Right ventricle myocardium superior (tissue), 1 donor: ENCODE data around the gene SYDE2. TPM values are rescaled to one million over a fixed set of nuclear protein-coding genes. Genes with fewer than 3 reads are reported as not detected.
A peak's percentile ranks its signal among the peaks of the same experiment; 100 is the strongest.

Experiments used
- ATAC-seq: fragments of 200-7000 bp; cut with Tn5 transposase; one replicate; pipeline ENCODE4 v1.9.1; 2020; ENCODE audit warnings: mild to moderate bottlenecking; ENCODE audit not compliant: poor library complexity
- DNase-seq: peaks from one replicate; pipeline ENCODE4 v3.0.0-alpha.2; 2020
- intact Hi-C: fragments of 100-400 bp; cut with DNase I; formaldehyde crosslinking; loops from one replicate; pipeline ENCODE4 v1.11.2; 2022
- microRNA-seq: library from miRNA; unstranded; fragments of <30 nt; microRNA quantifications from one replicate; pipeline ENCODE4 v1.2.0, GENCODE V29; 2020
- total RNA-seq: library from RNA; stranded (reverse); fragmentation: NEBNext Ultra II Directional; extraction: Animal tissue kit (Norgen Biotek cat#: 25700); gene quantifications from one replicate; pipeline ENCODE4 v1.2.1, GENCODE V29; 2021
- donor health status: DM: no; HTN: yes; CAD: no; lungs with severe emphysema.

The SYDE2 gene
- total RNA-seq, 1 donor from 2014 or later, result 21.4 TPM

- peak; percentile 94 for ATAC-seq
- DNase-seq, result peak; percentile 82
- intact Hi-C loops, result no loop called here
Measured at GRCh38 chr1:85137660-85138059, 63.2 kb downstream of the SYDE2 start.

GRCh38 chr1:85135392-85135798 lies 65.4 kb downstream of the SYDE2 start:
- ATAC-seq (no peak), DNase-seq (no peak)
- intact Hi-C loops, result no loop called here

DNA sequence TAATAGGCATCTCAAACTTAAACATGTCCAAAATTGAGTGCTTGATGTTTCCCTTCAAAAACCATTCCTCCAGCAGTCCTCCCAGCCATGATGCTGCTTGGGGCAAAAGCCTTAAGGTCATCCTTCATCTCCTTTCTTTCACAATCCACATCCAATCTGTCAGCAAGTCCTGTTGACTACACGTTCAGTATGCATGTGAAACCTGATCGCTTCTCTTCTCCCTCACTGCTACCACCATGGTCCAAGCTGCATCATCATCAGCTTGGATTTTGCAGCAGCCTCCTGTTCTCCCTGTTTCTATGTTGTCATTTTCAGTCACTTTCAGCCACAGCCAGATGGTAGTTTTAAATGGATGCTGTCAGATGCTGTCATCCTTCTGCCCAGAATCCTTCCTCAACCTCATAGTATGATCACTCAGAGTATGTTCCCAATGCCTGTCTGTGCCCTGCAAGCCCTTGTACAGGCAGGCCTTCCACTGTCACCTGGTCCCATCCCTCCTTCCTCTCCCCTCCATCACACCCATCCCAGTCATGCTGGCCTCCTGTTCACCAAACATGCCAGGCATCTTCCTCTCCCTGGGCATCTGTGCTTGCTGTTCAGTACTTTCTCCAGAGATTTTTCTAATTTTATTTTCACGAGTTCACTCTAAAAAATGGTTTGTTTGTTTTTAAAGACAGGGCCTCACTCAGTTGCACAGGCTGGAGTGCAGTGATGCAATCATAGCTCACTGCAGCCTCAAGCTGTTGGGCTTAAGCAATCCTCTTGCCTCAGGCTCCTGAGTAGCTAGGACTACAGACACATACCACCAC lies 66.0 kb downstream of the SYDE2 start:
- intact Hi-C loops, result no loop called here
- no peak for ATAC-seq
- no peak for DNase-seq

GRCh38 chr1:85133565-85134159 lies 67.2 kb downstream of the SYDE2 start:
- peak; percentile 50 for ATAC-seq
- no peak for DNase-seq
- intact Hi-C loops, result no loop called here

GRCh38 chr1:85132078-85132720 lies 68.6 kb downstream of the SYDE2 start:
- ATAC-seq (no peak), DNase-seq (no peak)
- intact Hi-C loops, result no loop called here

- DNase-seq (no peak), ATAC-seq (no peak)
- intact Hi-C loops, result no loop called here
Measured at GRCh38 chr1:85128316-85128715, 72.5 kb downstream of the SYDE2 start.

DNA sequence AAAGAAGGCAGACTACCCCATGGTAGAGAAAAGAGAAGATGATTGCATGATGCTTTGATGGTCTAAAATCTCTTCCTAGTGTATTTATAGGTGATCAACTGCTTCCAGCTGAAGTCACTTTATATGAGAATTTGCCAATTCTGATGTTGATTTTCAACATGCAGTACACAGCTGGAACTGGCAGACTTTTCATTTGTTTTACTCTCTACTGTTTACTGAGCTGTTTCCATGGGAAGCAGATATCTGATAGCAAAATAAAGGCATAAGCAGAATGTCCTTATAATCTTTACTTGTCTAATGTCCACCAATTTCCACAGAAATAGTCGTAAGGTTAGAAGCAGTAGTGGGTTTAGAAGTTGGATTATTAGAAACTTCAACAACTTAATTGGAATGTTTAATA lies 74.9 kb downstream of the SYDE2 start:
- no peak for ATAC-seq
- intact Hi-C loops, result no loop called here
- DNase-seq, result no peak

DNA sequence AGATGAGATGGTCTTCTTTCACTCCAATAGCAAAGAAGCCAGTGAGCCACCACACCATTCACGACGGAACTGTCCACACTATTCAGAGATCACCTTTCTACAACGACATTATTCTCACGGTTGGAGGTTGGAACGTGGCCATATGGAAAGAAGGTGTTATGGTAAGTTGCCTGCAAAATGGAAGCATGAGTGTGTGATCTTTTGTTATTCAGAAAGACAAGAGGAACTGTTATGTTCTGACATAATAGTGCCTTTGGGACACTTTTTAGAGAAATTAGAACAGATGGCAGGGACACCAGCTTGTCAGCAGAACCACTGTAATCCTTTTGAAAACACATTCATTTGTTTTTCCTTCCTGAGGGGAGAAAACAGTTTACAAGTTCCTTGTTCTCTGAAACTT lies 76.7 kb downstream of the SYDE2 start:
- ATAC-seq (no peak), DNase-seq (no peak)
- intact Hi-C loops, result no loop called here

- intact Hi-C loops, result no loop called here
- ATAC-seq (no peak), DNase-seq (no peak)
Measured at GRCh38 chr1:85122169-85122568, 78.6 kb downstream of the SYDE2 start.

DNA sequence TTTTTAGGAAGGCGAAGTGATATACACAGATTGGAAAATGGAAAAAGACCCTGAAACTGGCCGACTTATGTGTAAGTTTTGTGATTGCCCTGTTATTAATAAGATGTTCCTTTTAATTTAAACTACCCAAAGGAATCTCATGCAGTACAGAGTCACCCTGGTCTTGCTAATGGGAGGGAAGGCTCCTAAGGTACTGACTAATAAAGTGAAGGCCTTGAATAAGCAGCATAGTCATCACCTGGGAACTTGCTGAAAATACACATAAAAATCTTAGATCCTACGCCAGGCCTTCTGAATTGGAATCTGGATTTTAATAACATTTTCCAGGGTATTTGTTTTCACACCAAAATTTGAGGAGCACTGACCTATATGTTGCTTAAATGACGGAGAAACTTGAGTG lies 79.1 kb downstream of the SYDE2 start:
- intact Hi-C loops, result no loop called here
- ATAC-seq (no peak), DNase-seq (no peak)

DNA sequence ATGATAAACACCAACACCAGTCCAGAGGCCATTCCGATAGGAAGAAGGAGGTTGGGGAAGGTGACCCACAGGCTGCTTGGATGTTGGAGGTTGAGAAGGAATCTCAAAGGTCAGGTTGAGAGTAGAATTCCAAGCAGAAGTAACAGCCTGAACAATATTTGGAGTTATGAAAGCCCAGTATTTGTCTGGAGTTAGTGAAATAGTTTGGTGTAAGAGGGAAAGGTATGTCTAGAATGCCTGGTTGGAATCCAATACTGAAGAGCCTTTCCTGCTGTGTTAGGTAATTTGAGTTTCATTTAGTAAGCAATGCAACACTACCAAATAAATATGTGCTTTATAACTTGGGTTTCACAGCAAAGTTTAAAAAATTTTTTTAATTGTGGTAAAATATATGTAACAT lies 82.1 kb downstream of the SYDE2 start:
- DNase-seq, result no peak
- intact Hi-C loops, result no loop called here
- peak; percentile 27 for ATAC-seq

GRCh38 chr1:85116856-85117255 lies 84.0 kb downstream of the SYDE2 start:
- no peak for ATAC-seq
- no peak for DNase-seq
- intact Hi-C loops, result no loop called here

- ATAC-seq (no peak), DNase-seq (no peak)
- intact Hi-C loops, result no loop called here
Measured at GRCh38 chr1:85115933-85116332, 84.9 kb downstream of the SYDE2 start.

DNA sequence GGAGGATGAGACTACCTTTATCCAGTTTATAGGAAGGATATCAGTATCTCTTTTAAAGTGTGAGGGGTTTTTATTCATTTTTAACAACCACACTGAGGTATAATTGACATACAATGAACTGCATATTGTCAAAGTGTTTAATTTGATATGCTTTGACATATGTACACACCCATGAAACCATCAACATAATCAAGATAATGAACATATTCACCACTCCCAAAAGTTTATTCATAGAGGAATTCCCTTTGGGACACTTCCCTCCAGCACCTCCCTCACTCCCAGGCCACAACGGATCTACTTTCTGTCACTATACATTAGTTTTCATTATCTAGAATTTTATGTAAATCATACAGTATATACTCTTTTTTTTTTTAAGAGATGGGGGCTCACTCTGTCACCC lies 89.1 kb downstream of the SYDE2 start:
- DNase-seq (no peak), ATAC-seq (no peak)
- intact Hi-C loops, result no loop called here

DNA sequence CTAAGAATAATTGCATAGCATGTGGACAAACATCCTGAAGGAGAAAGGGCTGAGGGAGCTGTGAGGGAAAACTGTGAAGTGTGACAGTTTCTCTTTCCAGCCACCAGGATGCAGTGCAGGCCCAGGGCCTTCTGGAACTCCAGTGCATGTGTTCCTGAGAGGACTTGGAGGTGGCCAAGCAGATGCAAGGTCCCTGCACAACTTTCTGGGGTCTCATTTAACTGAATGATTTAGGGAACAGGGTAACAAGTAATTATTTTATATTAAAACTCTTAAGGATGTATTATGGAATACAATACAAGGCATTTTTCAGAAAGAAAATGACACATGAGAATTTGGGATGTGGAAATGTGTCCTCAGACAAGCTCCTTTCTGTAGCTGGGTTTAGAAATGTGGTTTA lies 91.3 kb downstream of the SYDE2 start:
- peak; percentile 56 for DNase-seq
- peak; percentile 96 for ATAC-seq
- intact Hi-C loops, result loop anchor here (2.0 kb wide), 1 partner anchor 145 kb away; no protein-coding TSS in a partner anchor

Small RNA genes within 50 kb of the gene (microRNA-seq; reads per million reads assigned to microRNA genes)
- gene MIR4423, result 9.1 reads per million, percentile 24 among the genes with 10 or more reads in this experiment

Other genes with a start within 250 kb of the SYDE2 start
- 0.27 TPM for gene MCOLN2, start 203.9 kb downstream of the SYDE2 start, total RNA-seq
- gene MCOLN3, start 152.5 kb downstream of the SYDE2 start, total RNA-seq, result 1.7 TPM
- 17.8 TPM for gene C1orf52, start 58.6 kb upstream of the SYDE2 start, total RNA-seq
- gene BCL10, start 75.6 kb upstream of the SYDE2 start, total RNA-seq, result 7.9 TPM